Activated CD4-positive, alpha-beta T cell treated with anti-CD3 and anti-CD28 coated beads, Interleukin-2, amount 10 ng/mL, durations not matched to agents 7 days and 5 days (primary cell): Measurements from ENCODE around the gene PRLH. TPM values are rescaled to one million over a fixed set of nuclear protein-coding genes. Genes with fewer than 3 reads are reported as not detected.
"Not testable (repeated sequence)": the region's sequence is repeated elsewhere in the genome, so short reads cannot be mapped to it uniquely, and the experiment has no call there.

Experiments
- CTCF ChIA-PET: fragments of 350-600 bp; sonication (Branson Sonifier 250); formaldehyde crosslinking; loops from one replicate; lab custom pipeline; 2021; ENCODE audit warnings: antibody characterized with exemption; lab: Charles Lee
- POLR2A ChIA-PET: fragments of 350-600 bp; sonication (Branson Sonifier 250); formaldehyde crosslinking; loops from one replicate; lab custom pipeline; 2021; ENCODE audit warnings: antibody characterized with exemption; lab: Charles Lee
- DNase-seq: peaks from one replicate; pipeline ENCODE4 v3.0.0-alpha.2; 2020
- H3K27ac Mint-ChIP-seq: one replicate; pipeline ENCODE4 v1.8.0; 2021; ENCODE audit warnings: mild to moderate bottlenecking, moderate library complexity, mixed read lengths
- H3K27me3 Mint-ChIP-seq: one replicate; pipeline ENCODE4 v1.8.0; 2021; ENCODE audit warnings: mixed read lengths
- H3K36me3 Mint-ChIP-seq: one replicate; pipeline ENCODE4 v1.8.0; 2021; ENCODE audit warnings: low read depth, mixed read lengths
- H3K4me1 Mint-ChIP-seq: one replicate; pipeline ENCODE4 v1.8.0; 2021; ENCODE audit warnings: mixed read lengths
- H3K4me3 Mint-ChIP-seq: one replicate; pipeline ENCODE4 v1.8.0; 2021; ENCODE audit warnings: mild to moderate bottlenecking, moderate library complexity, mixed read lengths
- H3K9me3 Mint-ChIP-seq: one replicate; pipeline ENCODE4 v1.8.0; 2021; ENCODE audit warnings: mixed read lengths
- total RNA-seq, 2 experiments: library from RNA; stranded (reverse); gene quantifications; one replicate each; pipeline ENCODE4 v1.2.3, GENCODE V29; 2021

Gene PRLH
- total RNA-seq, 2 experiments from 2014 or later, result not detected

GRCh38 chr2:237603718-237604362 is 37.5 kb downstream of the PRLH start:
- Mint-ChIP-seq H3K27me3 (peaks cover 2% of the 10 kb centered on the region), H3K36me3 (no peaks in the 10 kb centered on the region), H3K4me3 (peak overlapping the region; percentile 10), H3K27ac (peak overlapping the region; percentile 85), H3K9me3 (no peaks in the 10 kb centered on the region), H3K4me1 (peaks cover 21% of the 10 kb centered on the region)
- ChIA-PET CTCF (interaction anchor here (0.7 to 1.5 kb wide), 5 partner anchors 13 to 457 kb away, joined by 3 to 4 read pairs (median 3); partner anchors contain the start of gene SCLY), POLR2A (no interaction called here)
- DNase-seq, result peak; percentile 73

GRCh38 chr2:237604391-237604790 is 38.0 kb downstream of the PRLH start:
- ChIA-PET POLR2A (no interaction called here), CTCF (interaction anchor here (0.7 to 1.5 kb wide), 4 partner anchors 13 to 456 kb away, joined by 3 to 4 read pairs (median 4); partner anchors contain the start of gene SCLY)
- Mint-ChIP-seq H3K27ac (peak overlapping the region; percentile 85), H3K27me3 (peaks cover 2% of the 10 kb centered on the region), H3K36me3 (no peaks in the 10 kb centered on the region), H3K4me1 (peaks cover 21% of the 10 kb centered on the region), H3K9me3 (no peaks in the 10 kb centered on the region), H3K4me3 (no peak overlapping the region)
- no peak for DNase-seq

GRCh38 chr2:237604960-237605359 is 38.6 kb downstream of the PRLH start:
- DNase-seq, result no peak
- no peaks in the 10 kb centered on the region for H3K36me3 Mint-ChIP-seq
- no peaks in the 10 kb centered on the region for H3K9me3 Mint-ChIP-seq
- peaks cover 21% of the 10 kb centered on the region for H3K4me1 Mint-ChIP-seq
- CTCF ChIA-PET, result interaction anchor here (0.7 to 1.5 kb wide), 3 partner anchors 18 to 456 kb away, joined by 3 to 4 read pairs (median 4); partner anchors contain the start of gene SCLY
- peak overlapping the region; percentile 58 for H3K27ac Mint-ChIP-seq
- POLR2A ChIA-PET, result no interaction called here
- H3K27me3 Mint-ChIP-seq, result peaks cover 2% of the 10 kb centered on the region
- no peak overlapping the region for H3K4me3 Mint-ChIP-seq

- H3K27me3 Mint-ChIP-seq, POLR2A ChIA-PET: not testable (repeated sequence)
Observed at GRCh38 chr2:237606522-237606921, 40.1 kb downstream of the PRLH start.

GRCh38 chr2:237612527-237613357 is 46.4 kb downstream of the PRLH start:
- no peak for DNase-seq
- H3K27ac Mint-ChIP-seq, result no peak overlapping the region
- peaks cover 2% of the 10 kb centered on the region for H3K27me3 Mint-ChIP-seq
- H3K4me1 Mint-ChIP-seq, result peaks cover 35% of the 10 kb centered on the region
- no peaks in the 10 kb centered on the region for H3K36me3 Mint-ChIP-seq
- no peaks in the 10 kb centered on the region for H3K9me3 Mint-ChIP-seq
- no peak overlapping the region for H3K4me3 Mint-ChIP-seq
- ChIA-PET POLR2A (no interaction called here), CTCF (no interaction called here)

More at GRCh38 chr2:237606522-237606921, 40.1 kb downstream of the PRLH start:
- H3K4me1 Mint-ChIP-seq, result peaks cover 21% of the 10 kb centered on the region
- not testable (repeated sequence) for DNase-seq, H3K27ac Mint-ChIP-seq, H3K36me3 Mint-ChIP-seq, H3K9me3 Mint-ChIP-seq, H3K4me3 Mint-ChIP-seq
- CTCF ChIA-PET, result interaction anchor here (0.6 kb wide), 2 partner anchors 42 to 548 kb away, joined by 3 read pairs; no protein-coding TSS in a partner anchor

GRCh38 chr2:237613679-237614078 is 47.3 kb downstream of the PRLH start:
- DNase-seq, result no peak
- Mint-ChIP-seq H3K27me3 (peaks cover 5% of the 10 kb centered on the region), H3K27ac (no peak overlapping the region), H3K9me3 (no peaks in the 10 kb centered on the region), H3K4me3 (no peak overlapping the region), H3K4me1 (peaks cover 38% of the 10 kb centered on the region), H3K36me3 (no peaks in the 10 kb centered on the region)
- ChIA-PET CTCF (interaction anchor here (1.4 kb wide), 1 partner anchor 26 kb away, joined by 3 read pairs; no protein-coding TSS in a partner anchor), POLR2A (no interaction called here)

GRCh38 chr2:237614151-237614720 is 47.9 kb downstream of the PRLH start:
- no peak overlapping the region for H3K4me3 Mint-ChIP-seq
- H3K27me3 Mint-ChIP-seq, result peaks cover 6% of the 10 kb centered on the region
- no peaks in the 10 kb centered on the region for H3K9me3 Mint-ChIP-seq
- H3K4me1 Mint-ChIP-seq, result peaks cover 38% of the 10 kb centered on the region
- POLR2A ChIA-PET, result no interaction called here
- H3K27ac Mint-ChIP-seq, result no peak overlapping the region
- DNase-seq, result no peak
- CTCF ChIA-PET, result interaction anchor here (1.4 kb wide), 1 partner anchor 26 kb away, joined by 3 read pairs; no protein-coding TSS in a partner anchor
- H3K36me3 Mint-ChIP-seq, result no peaks in the 10 kb centered on the region

GRCh38 chr2:237615631-237616249 is 49.4 kb downstream of the PRLH start:
- POLR2A ChIA-PET, result no interaction called here

GRCh38 chr2:237616373-237616733 is 50.0 kb downstream of the PRLH start:
- POLR2A ChIA-PET, result no interaction called here
- no peaks in the 10 kb centered on the region for H3K9me3 Mint-ChIP-seq

More at GRCh38 chr2:237615631-237616249, 49.4 kb downstream of the PRLH start:
- Mint-ChIP-seq H3K4me3 (no peak overlapping the region), H3K9me3 (no peaks in the 10 kb centered on the region), H3K36me3 (no peaks in the 10 kb centered on the region), H3K4me1 (peaks cover 38% of the 10 kb centered on the region), H3K27me3 (peaks cover 6% of the 10 kb centered on the region), H3K27ac (peak overlapping the region; percentile 51)
- CTCF ChIA-PET, result no interaction called here
- no peak for DNase-seq

More at GRCh38 chr2:237616373-237616733, 50.0 kb downstream of the PRLH start:
- CTCF ChIA-PET, result interaction anchor here (1.3 to 1.5 kb wide), 2 partner anchors 19 to 57 kb away, joined by 4 to 6 read pairs; no protein-coding TSS in a partner anchor
- Mint-ChIP-seq H3K4me3 (no peak overlapping the region), H3K4me1 (peaks cover 38% of the 10 kb centered on the region), H3K36me3 (no peaks in the 10 kb centered on the region), H3K27me3 (peaks cover 6% of the 10 kb centered on the region), H3K27ac (no peak overlapping the region)
- no peak for DNase-seq

Other genes with a start within 250 kb of the PRLH start
- under 1 TPM; 0.87 to 0.92 TPM for gene COL6A3, start 152.4 kb upstream of the PRLH start, total RNA-seq
- gene MLPH, start 79.3 kb upstream of the PRLH start, total RNA-seq, result not detected
- gene RAB17, start 24.2 kb downstream of the PRLH start, total RNA-seq, result not detected
- gene LRRFIP1, start 61.0 kb downstream of the PRLH start, total RNA-seq, result 100 to 1,000 TPM; 187 to 196 TPM
- gene RBM44, start 232.2 kb downstream of the PRLH start, total RNA-seq, result 1 to 10 TPM; 1.3 to 1.4 TPM